Transverse colon (tissue), 4 donors: Measurements from ENCODE around the gene UQCR11.

Experiments
- CTCF ChIP-seq, 5 experiments: fragments of 200-600 bp in 3 of 5; fragments of 450-650 bp in 2 of 5; sonication (generic) in 3 of 5; IDR thresholded peaks; 1 replicate in 2 of 5; 2 replicates in 3 of 5; pipeline ENCODE4 v1.5.1; 2016 to 2017; ENCODE audit warnings: antibody characterized with exemption in 5 of 5, inconsistent platforms in 3 of 5, mild to moderate bottlenecking in 2 of 5, moderate library complexity in 1 of 5
- POLR2AphosphoS5 ChIP-seq, 3 donors: sonication (generic); formaldehyde crosslinking; IDR thresholded peaks; one replicate each; pipeline ENCODE4 v1.6.1; 2016; ENCODE audit warnings: antibody characterized with exemption in 3 of 3

- no peak for TF ChIP-seq CTCF (IDR thresholded peaks at IDR 0.05)
- TF ChIP-seq POLR2AphosphoS5 (IDR thresholded peaks at IDR 0.05) = no peak
Measured at GRCh38 chr19:1646149-1646548, 40.9 kb upstream of the UQCR11 start.
